CD4-positive, alpha-beta T cell treated with Interleukin-1 beta for 1 hour (primary cell): ENCODE results near the gene MED14.
"Not testable (repeated sequence)": the region's sequence is repeated elsewhere in the genome, so short reads cannot be mapped to it uniquely, and the experiment has no call there.

Experiments used
- DNase-seq, 2 donors: peaks; one replicate each; pipeline ENCODE4 v3.0.0-alpha.2; 2020 to 2022

MED14 gene

DNA sequence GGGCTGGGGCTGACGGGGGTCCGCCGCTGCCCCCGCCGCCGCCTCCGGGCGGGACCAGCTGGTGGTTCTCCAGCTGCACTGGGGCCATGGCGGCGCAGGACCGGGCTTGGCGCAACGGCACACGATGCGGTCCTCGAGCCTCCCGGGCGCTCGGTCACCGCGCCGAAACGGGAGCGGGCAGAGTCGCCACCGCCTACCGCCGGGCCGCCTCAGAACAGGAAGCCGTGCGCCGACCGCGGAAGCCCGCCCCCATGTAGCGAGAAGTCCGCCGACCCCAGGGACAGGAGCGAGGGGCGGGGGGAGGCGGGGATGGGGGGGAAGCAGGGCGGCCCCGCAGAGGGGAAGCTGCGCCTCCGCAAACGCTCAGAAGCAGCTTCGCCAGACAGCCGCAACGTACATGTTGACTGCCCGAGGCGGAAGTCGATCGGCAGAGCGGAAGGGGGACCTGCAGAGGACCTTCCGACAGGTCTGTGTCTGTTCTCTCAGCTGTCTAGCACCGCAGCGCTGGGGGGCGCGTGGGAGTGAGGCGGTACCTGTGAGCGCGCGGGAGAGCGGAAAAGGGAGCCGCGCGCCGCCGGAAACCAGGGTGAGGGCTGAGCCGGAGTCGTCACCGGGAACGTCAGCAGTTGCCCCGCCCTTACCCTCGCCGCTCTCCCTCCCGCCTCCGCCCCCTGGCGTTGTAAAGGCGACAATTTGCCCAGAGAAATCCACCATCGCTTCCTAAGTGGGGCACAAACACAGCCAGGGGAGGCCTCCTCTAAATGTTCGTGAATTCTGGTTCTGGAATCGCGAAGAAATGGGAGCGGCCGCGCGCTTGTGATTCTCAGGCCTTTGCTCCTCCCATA, at the start of gene MED14:
Gene MED14 (minus strand): TSS at position 218 of the 845 bp plus-strand sequence. CDS start 130 bp downstream, at position 88.
- peak; percentile 91 to 97 for DNase-seq

DNA sequence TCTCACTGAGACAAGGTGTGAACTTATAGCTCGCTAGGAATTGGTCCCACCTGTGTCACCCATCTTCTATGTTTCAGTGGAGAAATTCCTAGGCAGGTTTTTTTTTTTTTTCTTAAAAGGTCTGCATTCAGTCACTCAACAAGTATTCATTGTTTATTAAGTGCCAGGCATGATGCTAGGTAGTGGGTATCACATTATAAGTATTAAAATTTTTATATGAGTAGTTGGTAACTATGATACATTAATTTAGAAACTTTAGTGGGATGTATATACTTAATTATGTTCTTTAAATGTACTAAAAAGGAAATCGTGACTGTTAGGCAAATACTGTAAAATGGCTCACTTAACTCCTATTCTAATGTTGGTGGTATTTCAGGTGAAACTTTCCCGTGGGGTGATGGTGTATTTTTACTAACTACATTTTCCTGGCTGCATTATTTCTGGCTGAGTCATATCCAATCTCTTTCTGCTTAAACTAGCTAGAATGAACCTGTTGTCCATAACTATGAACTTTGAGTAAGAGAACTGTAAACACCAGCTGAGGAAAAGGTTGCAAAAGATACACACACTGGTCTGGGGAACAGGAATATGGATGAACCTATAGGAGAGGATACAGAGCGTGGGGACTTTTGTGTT, 49.3 kb upstream of the MED14 start:
- DNase-seq = no peak

DNA sequence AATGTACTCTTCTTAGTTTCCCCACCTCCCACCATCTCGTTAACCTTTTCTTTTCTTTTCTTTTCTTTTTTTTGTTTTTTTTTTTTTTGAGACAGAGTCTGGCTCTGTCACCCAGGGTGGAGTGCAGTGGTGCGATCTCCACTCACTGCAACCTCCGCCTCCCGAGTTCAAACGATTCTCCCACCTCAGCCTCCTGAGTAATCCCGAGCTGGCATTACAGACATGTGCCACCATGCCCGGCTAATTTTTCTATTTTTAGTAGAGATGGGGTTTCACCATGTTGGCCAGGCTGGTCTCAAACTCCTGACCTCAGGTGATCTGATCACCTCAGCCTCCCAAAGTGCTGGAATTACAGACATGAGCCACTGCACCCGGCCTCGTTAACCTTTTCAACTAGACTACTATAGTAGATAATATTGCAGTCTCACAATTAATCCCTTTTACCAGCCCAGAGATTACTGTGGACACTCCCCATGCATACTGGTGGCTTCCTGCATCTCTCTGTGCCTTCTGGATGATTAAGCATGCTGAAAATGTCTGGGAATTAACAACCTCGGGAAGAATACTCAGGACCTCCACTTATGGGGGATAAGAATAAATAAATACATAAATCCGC, 47.4 kb upstream of the MED14 start:
- DNase-seq = not testable (repeated sequence)

DNA sequence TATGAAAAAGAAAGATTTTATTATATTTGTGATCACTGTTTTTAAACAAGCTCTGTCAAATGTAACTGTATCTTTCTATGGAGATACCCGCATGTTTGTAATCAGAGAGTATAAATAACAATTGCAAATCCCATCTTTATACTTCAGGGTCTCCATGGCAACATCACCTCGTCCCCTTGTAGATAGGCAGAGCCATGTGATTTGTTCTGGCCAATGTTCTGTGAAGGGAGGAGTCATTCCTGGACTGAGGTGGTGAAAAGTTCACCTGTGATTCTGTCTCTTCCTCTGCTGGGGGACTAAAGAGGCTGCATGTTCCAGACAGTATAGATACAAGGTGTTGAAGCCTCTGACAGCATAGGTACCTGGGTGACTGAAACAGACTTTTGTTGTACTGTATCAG, 45.6 kb upstream of the MED14 start:
- no peak for DNase-seq

DNA sequence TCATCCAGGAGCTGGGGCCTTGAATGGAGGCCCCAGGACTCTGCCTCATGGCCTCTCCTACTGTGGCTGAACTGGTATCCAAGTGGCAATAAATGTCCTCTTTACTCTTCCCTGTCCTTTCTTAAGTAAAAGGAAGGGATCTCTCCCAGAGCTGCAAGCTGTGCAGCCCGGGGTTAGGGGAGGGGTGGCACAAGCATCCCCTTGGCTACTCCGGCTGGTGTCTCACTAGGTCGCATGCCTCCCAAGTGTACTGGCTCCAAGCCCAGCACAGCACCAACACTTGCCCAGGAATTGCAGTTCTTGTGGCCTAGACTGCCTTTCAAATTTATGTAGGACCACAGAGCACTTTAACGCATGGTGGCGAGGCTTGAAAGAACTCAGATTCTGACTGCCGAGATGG, 44.7 kb upstream of the MED14 start:
- DNase-seq = no peak

DNA sequence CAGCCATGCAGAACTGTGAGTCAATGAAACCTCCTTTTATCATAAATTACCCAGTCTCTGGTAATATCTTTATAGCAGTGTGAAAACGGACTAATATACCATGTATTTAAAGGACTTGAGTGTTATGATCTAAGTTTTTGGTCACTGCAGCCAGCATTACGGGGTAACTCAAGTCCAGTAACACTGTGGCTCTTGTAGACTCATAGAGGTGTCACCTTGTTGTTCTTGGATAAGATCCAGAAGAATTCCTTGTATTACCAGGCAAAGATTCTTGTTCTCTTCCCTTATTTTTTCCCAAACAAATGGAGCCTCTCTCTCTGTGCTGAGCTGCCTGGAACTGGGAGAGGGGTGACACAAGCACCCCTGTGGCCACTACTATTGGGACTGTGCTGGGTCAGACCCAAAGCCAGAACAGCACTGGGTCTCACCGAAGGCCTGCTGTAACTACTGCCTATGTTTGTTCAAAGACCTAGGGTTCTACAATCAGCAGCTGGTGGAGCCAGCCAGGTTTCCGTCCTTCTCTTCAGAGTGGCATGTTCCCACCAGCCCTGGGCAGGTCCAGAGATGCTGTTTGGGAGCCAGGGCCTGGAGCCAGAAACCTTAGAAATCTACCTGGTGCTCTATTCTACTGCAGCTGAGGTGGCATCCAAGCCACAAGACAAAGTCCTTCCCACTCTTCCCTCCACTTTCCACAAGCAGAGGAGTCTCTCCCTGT, 43.7 kb upstream of the MED14 start:
- DNase-seq = no peak

DNA sequence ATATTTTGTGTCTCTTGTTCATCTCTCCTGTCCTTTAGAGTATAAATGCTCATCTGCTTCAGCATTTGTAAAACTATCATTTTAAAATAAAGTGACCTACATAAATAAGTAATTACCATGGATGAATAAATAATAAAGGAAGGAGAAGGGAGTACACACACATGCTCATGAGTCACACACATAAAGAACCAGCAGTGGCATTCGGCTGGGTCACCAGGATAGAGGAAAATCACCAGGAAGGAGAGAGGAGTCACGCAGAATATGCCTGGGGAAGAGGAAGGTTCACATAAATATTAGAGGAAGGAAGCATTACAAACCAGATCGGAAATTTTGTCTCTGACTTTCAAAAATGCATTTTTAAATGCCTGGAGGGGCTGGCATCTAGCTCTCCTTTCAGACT, 38.5 kb upstream of the MED14 start:
- DNase-seq = no peak

DNA sequence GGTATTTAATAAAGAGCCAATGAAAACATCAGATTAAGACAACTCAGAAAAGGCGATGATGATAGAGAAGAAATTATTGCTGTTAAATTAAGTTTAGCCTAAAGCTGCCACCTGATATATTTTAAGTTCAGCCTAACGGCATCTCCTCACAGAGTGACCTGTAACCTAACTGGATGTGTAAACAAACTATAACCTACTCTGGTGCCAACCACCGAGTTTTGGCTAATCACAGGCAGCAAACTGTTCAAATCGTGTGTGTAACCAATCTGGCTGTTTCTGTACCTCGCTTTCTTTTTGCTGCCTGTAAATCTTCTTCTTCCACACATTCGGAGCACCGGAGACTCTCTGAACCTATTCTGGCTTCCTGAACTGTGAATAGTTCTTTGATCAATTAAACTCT, 37.8 kb upstream of the MED14 start:
- DNase-seq = no peak

DNA sequence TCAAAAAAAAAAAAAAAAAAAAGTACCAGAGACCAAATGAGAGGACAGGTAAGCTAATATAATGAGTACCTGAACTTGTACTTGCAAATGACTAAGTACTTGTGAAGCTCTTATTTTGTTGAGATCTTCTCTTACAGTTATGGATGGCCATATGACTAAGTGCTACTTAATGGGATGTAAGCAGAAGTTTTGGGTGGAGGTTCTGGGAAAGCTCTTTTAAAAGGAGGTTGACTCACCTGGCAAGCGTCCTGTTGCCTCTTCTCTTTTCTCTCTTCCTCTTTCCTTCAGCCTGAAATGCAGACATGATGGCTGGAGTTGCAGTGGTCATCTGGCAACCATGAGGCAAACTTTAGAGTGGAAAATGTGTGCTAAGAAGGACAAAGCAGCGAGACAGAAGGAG, 36.9 kb upstream of the MED14 start:
- no peak for DNase-seq

DNA sequence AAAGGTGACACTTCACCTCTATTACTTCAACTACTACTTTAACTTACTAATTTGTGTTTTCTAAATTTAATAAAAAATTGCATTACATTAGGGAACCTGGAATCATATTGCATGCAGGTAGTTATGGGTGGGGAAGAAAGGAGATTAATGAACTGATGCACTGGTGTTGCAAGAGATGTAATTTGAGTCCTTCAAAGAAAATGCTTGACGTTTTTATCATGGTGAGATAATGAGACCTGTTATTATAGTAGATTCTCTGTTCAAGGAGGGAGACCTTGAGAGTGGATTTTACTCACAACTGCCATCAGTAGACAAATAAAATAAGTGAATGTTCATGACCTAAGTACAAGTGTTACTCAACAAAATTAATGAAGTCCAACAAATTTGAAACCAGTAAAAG, 26.4 kb upstream of the MED14 start:
- no peak for DNase-seq

DNA sequence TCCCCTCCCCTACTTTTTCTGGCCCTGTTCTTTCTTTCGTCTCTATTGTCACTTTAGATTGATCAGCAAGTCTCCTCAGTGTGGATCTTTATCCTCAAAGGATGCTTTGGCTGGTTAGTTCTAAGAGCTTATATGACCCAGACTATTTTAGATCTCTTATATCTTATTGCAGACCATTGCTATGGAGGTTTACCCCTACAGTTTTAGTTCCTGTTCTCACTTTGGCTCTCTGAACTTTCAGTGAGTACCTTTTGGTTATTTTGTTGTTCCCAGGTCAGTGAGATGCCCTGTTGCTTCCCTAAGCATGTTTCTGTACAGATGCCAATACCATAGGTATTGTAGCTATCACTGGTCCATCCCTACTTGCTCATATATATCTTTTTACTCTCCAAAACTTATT, 24.0 kb upstream of the MED14 start:
- no peak for DNase-seq

DNA sequence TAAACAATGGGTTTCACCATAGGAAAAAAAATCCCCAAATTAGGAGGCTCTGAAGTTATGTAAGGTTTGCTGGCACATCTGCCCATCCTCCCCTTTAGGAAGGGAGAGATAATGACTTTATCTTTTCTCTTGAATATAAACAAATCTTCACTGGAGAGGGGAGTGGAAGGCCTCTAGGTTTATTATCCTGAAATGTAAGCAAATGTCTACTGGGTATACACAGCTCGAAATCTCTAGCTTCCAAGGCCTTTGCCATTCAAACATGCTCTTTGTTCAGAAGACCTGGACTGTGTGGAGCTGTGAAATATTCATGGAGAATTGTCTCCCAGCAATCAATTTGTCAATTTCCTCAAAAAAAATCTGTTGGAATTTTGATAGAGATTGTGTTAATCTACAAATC, 21.7 kb upstream of the MED14 start:
- DNase-seq = no peak

DNA sequence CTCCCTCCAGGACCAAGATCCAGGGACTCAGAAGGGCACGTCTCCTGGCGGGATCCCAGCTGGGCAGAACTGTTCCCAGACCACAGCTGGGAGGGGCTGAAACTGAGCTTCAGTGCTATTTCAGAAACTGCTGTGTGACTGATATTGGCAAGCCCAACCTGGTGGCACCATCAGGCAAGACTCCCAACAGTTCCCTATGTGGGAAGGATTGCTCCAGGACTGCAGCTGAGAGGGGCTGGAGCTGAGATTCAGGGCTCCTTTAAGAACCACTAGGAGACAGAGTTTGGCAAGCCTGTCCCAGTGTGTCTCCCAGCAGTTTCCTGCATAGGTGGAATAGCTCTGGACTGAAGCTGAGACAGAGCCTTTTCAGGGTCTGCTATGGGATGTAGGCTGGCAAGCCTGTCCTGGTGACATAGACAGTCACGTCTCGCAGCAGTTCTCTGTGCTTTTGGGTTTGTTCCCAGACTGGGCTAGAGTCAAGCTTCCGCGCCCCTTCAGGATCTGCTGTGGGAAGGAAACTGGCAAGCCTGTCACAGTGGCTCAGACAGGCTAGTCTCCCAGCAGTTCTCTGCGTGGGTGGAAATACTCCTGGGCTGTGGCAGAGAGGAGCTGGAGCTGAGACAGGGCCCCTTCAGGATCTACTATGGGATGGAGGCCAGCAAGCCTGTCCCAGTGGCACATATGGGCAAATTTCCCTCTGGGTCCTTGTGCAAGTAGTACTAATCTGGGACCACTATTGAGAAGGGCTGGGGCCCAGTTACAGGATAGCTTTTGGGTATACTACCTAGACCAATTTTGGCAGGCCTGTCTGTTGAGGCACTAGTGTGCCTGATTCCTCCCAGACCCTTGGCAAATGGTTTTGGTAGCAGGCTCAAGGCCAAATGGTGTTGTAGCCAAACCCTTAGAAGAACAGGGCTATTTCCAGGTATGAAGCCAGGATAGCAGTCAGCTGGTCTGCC, 20.2 kb upstream of the MED14 start:
- no peak for DNase-seq

DNA sequence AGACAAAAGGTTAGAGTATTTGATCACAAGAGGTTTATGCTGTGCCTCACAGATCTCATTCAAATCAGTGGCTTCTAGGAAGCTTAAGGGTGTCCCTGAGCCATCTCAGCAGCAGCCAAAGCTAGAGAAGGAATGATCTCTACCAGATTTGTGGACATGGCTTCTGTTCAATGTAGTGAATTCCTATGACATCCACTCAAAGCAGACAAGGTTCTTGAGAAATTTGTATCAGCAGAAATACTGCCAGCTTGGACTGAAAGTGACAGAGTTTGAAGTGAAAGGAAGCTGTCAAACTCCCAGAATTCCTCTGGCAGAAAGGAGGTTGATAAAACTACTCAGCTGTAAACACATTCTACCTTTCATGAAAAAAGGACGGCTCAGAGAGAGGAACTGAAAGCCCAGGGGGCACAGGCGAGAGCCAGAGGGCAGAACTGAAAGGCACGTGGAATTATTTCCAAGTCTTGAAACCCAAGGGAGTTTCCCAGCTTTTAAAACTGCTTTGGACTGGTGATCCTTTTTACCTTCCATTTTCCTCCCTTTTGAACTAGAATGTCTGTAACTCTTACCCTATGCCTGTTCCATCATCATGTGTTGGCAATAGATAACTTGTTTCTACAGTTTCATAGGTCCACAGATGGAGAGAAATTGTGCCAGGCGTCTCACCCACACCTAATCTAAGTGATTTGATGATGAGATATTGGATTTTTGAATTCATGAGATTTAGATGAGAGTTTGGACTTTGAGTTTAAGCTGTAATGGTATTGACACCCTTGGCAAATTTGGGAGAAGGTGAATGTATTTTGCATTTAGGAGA, 14.5 kb upstream of the MED14 start:
- no peak for DNase-seq

DNA sequence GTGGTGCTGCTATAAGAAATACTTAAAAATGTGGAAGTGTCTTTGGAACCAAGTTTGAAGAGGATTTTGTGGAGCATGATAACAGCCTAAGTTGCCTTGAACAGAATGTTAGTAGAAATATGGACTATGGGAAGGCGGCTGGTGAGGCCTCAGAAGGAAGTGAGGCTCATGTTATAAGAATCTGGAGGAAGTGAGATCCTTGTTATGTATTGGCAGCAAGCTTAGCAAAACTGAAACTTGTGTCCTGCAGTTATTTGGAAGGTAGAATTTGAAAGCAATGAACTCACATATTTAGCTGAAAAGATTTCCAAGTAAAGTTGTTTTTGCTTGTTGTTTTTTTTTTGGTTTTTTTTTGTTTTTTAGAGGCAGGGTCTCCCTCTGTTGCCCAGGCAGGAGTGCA, 13.6 kb upstream of the MED14 start:
- DNase-seq = no peak

DNA sequence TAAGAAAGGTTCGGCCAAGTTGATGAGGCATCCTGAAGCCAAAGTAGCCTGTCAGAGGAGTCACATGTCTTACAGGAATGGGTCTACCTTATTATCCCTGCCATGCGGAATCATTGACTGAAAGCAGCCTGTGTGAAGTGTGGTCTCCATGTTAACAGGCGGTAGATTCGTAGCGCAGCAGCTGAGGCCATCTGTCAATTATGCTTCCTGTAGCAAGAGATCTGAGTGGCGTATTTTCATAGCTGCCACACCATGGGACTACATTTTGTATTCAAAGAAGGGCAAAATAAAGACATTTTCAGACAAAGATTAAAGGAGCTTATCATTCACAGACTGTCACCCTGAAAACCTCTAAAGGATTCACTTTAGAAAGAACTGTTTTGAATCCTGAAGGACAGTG, 11.2 kb upstream of the MED14 start:
- no peak for DNase-seq

DNA sequence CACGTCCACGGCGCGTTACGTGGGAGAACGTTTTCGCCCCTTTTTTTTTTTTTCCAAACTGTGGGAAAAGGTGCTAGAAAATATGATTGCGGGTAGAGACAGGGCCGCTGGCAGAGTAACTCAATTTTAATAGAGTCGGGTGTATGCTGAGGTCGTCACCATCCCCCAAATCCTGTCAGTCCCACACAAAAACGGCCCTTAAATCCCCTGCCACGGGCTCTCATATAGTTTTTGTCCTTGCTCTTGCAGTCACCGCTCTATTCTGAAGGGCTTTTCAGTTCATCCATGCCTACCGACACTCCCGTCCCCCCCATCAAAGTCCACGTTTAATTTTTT, 796 bp upstream of the MED14 start:
- no peak for DNase-seq

DNA sequence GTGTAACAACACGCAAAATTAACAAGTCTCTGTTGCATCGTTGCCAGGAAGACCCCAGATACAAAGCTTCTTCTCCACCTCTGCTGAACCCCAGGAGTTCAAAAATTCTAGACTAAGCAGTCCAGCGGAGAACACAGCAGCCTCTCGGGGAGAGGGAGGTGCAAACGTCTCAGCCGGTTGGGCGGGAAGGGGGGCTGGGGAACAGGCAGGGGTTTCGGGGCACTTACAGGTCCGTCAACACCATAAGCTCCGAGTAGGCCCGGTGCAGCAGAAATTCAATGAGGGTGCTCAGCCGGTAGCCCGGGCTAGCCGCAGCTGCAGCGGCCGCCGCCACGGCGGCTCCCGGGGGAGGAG, 394 bp downstream of the MED14 start:
- peak in 1 of 2 donors; percentile 46 for DNase-seq

DNA sequence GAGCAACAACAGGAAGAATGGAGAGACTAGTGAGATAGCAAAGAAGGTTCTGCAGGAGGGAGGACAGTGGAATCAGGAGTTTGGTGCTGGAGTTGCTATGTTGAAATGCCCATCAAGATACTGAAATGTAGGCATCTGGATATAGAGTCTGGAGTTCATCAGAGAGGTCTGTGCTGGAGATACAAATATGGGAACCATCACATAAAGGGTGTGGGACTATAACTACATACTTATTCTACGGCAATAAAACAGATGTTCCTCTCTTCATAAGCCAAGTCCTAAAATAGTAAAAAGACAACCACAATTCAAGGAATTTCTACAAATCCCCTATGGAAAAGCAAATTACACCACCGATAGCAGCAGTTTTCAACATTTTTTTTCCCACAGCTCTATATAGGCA, 1.6 kb downstream of the MED14 start:
- DNase-seq = no peak

DNA sequence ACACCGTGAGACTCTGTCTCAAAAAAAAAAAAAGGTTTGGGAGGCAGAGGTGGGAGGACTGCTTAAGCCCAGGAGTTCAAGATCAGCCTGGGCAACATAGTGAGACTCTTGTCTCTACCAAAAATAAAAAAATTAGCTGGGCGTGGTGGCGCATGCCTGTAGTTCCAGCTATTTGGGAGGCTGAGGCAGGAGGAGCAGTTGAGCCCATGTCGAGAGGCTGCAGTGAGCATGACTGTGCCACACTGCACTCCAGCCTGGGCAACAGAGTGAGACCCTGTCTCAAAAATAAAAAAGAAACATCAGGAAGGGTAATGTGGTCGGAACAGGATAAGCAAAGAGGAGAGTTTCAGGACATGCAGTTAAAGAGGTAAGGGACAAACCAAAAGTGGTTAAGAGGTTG, 2.8 kb downstream of the MED14 start:
- DNase-seq = not testable (repeated sequence)
